Tibial nerve (tissue), 4 donors: Measurements from ENCODE around the gene GIGYF1. TPM values are rescaled to one million over a fixed set of nuclear protein-coding genes. Genes with fewer than 3 reads are reported as not detected.

Experiments used
- DNase-seq, 2 donors: peaks; one replicate each; pipeline ENCODE4 v3.0.0-alpha.2; 2019; ENCODE audit warnings: low spot score in 2 of 2
- H3K27ac ChIP-seq, 4 donors: fragments of 200-600 bp; sonication (generic) in 3 of 4; one replicate each; pipeline ENCODE4 v1.5.1; 2017 to 2019; ENCODE audit warnings: mild to moderate bottlenecking in 1 of 4
- H3K27me3 ChIP-seq, 2 donors: fragments of 200-600 bp; sonication (generic) in 1 of 2; one replicate each; pipeline versions ENCODE4 v1.5.1 to v1.6.0; 2017 to 2019
- H3K36me3 ChIP-seq, 3 donors: fragments of 200-600 bp; sonication (generic); one replicate each; pipeline ENCODE4 v1.5.1; 2018 to 2019
- H3K4me1 ChIP-seq, 4 donors: fragments of 200-600 bp; sonication (generic) in 3 of 4; one replicate each; pipeline ENCODE4 v1.5.1; 2017 to 2019
- H3K4me3 ChIP-seq, 4 donors: fragments of 200-600 bp; sonication (generic) in 3 of 4; one replicate each; pipeline ENCODE4 v1.5.1; 2017 to 2019; ENCODE audit warnings: mild to moderate bottlenecking in 1 of 4, moderate library complexity in 1 of 4
- H3K9me3 ChIP-seq, 4 donors: fragments of 200-600 bp; sonication (generic) in 3 of 4; one replicate each; pipeline ENCODE4 v1.5.1; 2017 to 2019
- EP300 ChIP-seq, 2 donors: sonication (generic); formaldehyde crosslinking; IDR thresholded peaks; one replicate each; pipeline ENCODE4 v1.6.1; 2017; ENCODE audit warnings: antibody characterized with exemption in 2 of 2, mild to moderate bottlenecking in 1 of 2
- POLR2A ChIP-seq, 2 donors: fragments of 450-650 bp; IDR thresholded peaks; one replicate each; pipeline ENCODE4 v1.6.1; 2017; ENCODE audit warnings: antibody characterized with exemption in 2 of 2, mild to moderate bottlenecking in 2 of 2, moderate library complexity in 2 of 2
- WGBS, 2 donors: methylation state at CpG; one replicate each; pipeline ENCODE4 v1.1.5; 2018; 5-methylcytosine and 5-hydroxymethylcytosine counted together
- total RNA-seq, 4 donors: library from RNA; depleted of rRNA; stranded (reverse); fragments of >200 nt; gene quantifications; one replicate each; pipeline ENCODE4 v1.1.0, GENCODE V29; 2016
- TF ChIP-seq, protein P1 (sequence below), 5 experiments: fragments of 200-600 bp in 3 of 5; fragments of 450-650 bp in 2 of 5; sonication (generic) in 3 of 5; IDR thresholded peaks; one replicate each; pipeline ENCODE4 v1.5.1; 2016 to 2019; ENCODE audit warnings: antibody characterized with exemption in 5 of 5, mild to moderate bottlenecking in 3 of 5, moderate library complexity in 2 of 5

GIGYF1 gene
- total RNA-seq, 4 donors from 2014 or later, result 50.9 to 98.1 (median 64.7) TPM

DNA sequence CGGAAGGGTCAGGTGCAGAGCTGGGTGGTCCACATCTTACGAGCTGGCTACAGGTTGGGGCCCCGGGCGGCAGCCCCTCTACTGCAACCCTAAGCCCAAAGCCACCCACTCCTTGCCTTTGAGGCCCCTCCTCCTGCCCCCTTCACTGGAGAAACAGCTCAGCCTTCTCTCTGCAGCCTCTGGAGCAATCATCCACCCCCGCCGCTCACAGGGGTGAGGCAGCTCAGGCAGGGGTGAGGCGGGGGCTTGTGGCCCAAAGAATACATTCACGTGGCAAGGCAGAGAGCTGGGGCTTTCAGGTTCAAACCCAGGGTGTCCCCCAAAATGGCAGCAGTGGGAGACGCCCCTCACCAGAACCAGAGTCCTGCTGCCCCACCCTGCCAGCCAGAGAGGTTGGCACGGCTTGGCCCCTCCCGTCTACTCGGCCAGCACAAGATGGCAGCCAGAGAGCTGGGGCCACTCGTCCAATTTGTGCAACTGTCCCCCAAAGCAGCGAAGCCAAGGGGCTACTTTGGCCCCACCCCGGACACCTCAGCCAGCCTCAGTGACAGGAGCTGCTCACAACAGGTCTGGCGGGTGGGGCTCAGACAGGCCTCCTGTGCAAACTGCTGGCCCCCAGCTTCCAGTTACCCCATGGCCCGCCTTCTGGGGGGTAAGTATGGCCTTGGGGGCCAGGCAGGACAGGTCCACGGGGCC, 13.3 kb downstream of the GIGYF1 start:
- H3K27ac ChIP-seq, result peak overlapping the region; percentile 68 to 99 (median 86)
- WGBS, 2 donors, result 48 to 60% methylated on average over 15 to 18 of the region's 18 CpGs
- no peaks in the 10 kb centered on the region for H3K27me3 ChIP-seq
- no peaks in the 10 kb centered on the region for H3K9me3 ChIP-seq
- no peak for DNase-seq
- H3K4me3 ChIP-seq, result no peak overlapping the region
- TF ChIP-seq EP300 (IDR thresholded peaks at IDR 0.05) (no peak), POLR2A (IDR thresholded peaks at IDR 0.05) (no peak)
- TF ChIP-seq, protein P1, sequence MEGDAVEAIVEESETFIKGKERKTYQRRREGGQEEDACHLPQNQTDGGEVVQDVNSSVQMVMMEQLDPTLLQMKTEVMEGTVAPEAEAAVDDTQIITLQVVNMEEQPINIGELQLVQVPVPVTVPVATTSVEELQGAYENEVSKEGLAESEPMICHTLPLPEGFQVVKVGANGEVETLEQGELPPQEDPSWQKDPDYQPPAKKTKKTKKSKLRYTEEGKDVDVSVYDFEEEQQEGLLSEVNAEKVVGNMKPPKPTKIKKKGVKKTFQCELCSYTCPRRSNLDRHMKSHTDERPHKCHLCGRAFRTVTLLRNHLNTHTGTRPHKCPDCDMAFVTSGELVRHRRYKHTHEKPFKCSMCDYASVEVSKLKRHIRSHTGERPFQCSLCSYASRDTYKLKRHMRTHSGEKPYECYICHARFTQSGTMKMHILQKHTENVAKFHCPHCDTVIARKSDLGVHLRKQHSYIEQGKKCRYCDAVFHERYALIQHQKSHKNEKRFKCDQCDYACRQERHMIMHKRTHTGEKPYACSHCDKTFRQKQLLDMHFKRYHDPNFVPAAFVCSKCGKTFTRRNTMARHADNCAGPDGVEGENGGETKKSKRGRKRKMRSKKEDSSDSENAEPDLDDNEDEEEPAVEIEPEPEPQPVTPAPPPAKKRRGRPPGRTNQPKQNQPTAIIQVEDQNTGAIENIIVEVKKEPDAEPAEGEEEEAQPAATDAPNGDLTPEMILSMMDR (IDR thresholded peaks at IDR 0.05), result no peak
- H3K4me1 ChIP-seq, result peaks cover 0 to 67% (median 35%) of the 10 kb centered on the region in 4 donors
- H3K36me3 ChIP-seq, result peaks cover 19 to 80% (median 45%) of the 10 kb centered on the region in 3 donors

DNA sequence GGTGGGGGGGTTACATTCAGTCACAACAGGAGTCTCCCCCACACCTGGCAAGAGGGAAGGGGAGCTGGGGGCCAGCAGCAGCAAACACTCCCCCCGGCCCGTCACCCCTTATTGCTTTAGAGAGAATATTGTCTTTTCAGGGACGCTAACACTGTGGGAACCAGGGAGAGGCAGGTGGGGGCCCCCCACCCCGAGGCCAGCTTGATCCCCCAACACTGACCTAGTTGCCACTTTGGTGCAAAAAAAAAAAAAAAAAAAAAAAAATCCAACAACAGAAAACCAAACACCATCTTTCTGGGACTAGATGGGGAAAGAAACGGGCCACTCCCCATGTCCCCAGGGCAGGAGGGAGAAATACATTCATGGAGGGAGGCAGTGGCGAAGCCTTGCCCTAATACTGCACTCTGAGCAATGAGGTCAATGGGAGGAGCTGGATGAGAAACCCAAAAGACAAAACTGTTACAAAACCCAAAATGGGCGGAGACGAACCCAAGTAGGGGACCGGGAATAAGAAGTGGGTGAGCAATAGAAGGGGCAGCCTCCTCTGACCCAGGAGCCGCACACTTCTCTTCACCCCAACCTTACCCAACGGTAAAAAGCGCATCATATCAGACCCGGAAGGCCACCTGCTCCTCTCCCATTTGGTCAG, 14.0 kb downstream of the GIGYF1 start:
- no peaks in the 10 kb centered on the region for H3K9me3 ChIP-seq
- no peaks in the 10 kb centered on the region for H3K27me3 ChIP-seq
- peaks cover 0 to 69% (median 35%) of the 10 kb centered on the region in 4 donors for H3K4me1 ChIP-seq
- H3K4me3 ChIP-seq, result no peak overlapping the region
- DNase-seq, result peak; percentile 59 to 86
- peak in 1 of 2 donors; percentile 72 for TF ChIP-seq EP300 (IDR thresholded peaks at IDR 0.05)
- TF ChIP-seq, protein P1 (IDR thresholded peaks at IDR 0.05), result no peak
- peak overlapping the region; percentile 68 to 99 (median 86) for H3K27ac ChIP-seq
- 31 to 35% methylated on average over 11 to 13 of the region's 13 CpGs for WGBS, 2 donors
- peaks cover 19 to 73% (median 42%) of the 10 kb centered on the region in 3 donors for H3K36me3 ChIP-seq

DNA sequence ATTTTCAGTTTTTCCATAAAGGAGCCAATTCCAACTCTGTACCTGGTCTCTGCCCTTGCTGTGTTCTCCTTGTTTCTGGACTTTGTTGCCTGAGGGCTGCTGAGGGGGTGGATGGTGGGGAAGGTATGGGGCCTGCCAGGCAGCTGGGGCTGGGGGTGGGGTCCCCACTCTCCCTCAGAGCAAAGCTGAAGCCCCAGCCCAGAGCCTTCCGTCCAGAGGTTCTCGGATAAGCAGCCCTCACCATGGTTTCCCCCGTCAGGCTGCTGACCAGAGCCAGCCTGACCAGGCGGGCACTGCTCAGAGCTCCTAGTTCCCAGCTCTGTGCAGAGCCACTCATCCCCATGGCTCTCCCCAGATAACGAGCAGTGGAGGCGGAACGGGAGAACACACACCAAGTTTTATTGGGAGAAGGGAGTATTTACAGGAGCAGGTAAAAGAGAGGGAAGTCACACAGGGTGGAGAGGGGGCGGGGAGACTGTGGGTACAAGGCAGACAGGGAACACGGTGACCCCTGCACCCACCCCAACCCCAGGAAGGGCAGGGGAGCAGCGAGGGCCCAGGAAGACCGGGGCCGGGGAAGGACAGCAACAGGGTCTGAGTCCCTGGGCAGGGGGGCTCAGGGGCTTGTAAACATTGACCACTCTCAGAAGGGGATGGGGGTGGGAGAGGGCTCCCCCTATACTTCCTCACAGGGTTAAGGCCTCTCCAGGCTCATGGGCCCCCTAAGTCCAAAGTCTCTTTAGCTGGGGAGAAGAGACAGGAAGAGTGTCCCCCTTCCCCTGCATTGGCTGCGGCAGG, 14.7 kb downstream of the GIGYF1 start:
- Histone ChIP-seq H3K36me3 (peaks cover 16 to 66% (median 35%) of the 10 kb centered on the region in 3 donors), H3K4me1 (peaks cover 0 to 69% (median 35%) of the 10 kb centered on the region in 4 donors), H3K4me3 (no peak overlapping the region), H3K27me3 (no peaks in the 10 kb centered on the region), H3K27ac (peak overlapping the region; percentile 68 to 99 (median 86)), H3K9me3 (no peaks in the 10 kb centered on the region)
- no peak for DNase-seq
- TF ChIP-seq POLR2A (IDR thresholded peaks at IDR 0.05), result no peak
- TF ChIP-seq, protein P1 (IDR thresholded peaks at IDR 0.05), result no peak
- TF ChIP-seq EP300 (IDR thresholded peaks at IDR 0.05), result no peak
- WGBS, 2 donors, result 56 to 57% methylated on average over 13 of the region's 13 CpGs

DNA sequence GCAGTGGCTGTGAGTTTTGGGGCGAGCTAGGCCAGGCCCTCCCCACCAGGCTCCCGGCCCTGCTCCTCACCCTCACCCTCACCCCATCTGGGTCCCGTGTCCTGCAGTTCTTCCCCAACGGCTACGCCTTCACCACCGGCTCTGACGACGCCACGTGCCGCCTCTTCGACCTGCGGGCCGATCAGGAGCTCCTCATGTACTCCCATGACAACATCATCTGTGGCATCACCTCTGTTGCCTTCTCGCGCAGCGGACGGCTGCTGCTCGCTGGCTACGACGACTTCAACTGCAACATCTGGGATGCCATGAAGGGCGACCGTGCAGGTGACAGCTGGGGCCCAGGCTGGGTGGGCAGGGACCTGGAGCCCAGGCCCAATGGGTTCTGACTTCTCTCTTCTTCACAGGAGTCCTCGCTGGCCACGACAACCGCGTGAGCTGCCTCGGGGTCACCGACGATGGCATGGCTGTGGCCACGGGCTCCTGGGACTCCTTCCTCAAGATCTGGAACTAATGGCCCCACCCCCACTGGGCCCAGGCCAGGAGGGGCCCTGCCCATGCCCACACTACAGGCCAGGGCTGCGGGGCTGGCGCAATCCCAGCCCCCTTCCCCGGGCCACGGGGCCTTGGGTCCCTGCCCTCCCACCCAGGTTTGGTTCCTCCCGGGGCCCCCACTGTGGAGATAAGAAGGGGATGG, 15.6 kb downstream of the GIGYF1 start:
- peaks cover 10 to 57% (median 27%) of the 10 kb centered on the region in 3 donors for H3K36me3 ChIP-seq
- TF ChIP-seq POLR2A (IDR thresholded peaks at IDR 0.05), result no peak
- TF ChIP-seq, protein P1 (IDR thresholded peaks at IDR 0.05), result no peak
- TF ChIP-seq EP300 (IDR thresholded peaks at IDR 0.05), result no peak
- peak overlapping the region in 3 of 4 donors; percentile 78 to 99 (median 95) for H3K27ac ChIP-seq
- H3K4me3 ChIP-seq, result no peak overlapping the region
- H3K27me3 ChIP-seq, result no peaks in the 10 kb centered on the region
- 73 to 74% methylated on average over 32 to 35 of the region's 35 CpGs for WGBS, 2 donors
- H3K9me3 ChIP-seq, result no peaks in the 10 kb centered on the region
- DNase-seq, result no peak
- H3K4me1 ChIP-seq, result peaks cover 0 to 69% (median 35%) of the 10 kb centered on the region in 4 donors
